NB4 (cell line): Measurements from ENCODE around the gene RDH8.
A peak's percentile ranks its signal among the peaks of the same experiment; 100 is the strongest.

Source experiments
- DNase-seq: peaks from one replicate; pipeline ENCODE4 v3.0.0; 2010; ENCODE audit warnings: low read depth
- H3K4me3 ChIP-seq: one replicate; pipeline ENCODE4 v1.5.1; 2011; ENCODE audit warnings: mild to moderate bottlenecking, low read depth, low read length, moderate library complexity
- MYC ChIP-seq: IDR thresholded peaks from 2 replicates; pipeline ENCODE4 v1.6.1; 2011; ENCODE audit warnings: low read depth, low read length
- POLR2A ChIP-seq: IDR thresholded peaks from 2 replicates; pipeline ENCODE4 v1.6.1; 2011; ENCODE audit warnings: mild to moderate bottlenecking; ENCODE audit not compliant: insufficient read length; ENCODE audit errors: extremely low read depth
- TF ChIP-seq, protein P1 (sequence below): IDR thresholded peaks from 2 replicates; pipeline ENCODE4 v1.6.1; 2011; ENCODE audit warnings: low read depth, low read length
- TF ChIP-seq, protein P2 (sequence below): IDR thresholded peaks from one replicate; pipeline ENCODE4 v1.5.1; 2012; ENCODE audit warnings: low read depth, low read length

Gene RDH8

DNA sequence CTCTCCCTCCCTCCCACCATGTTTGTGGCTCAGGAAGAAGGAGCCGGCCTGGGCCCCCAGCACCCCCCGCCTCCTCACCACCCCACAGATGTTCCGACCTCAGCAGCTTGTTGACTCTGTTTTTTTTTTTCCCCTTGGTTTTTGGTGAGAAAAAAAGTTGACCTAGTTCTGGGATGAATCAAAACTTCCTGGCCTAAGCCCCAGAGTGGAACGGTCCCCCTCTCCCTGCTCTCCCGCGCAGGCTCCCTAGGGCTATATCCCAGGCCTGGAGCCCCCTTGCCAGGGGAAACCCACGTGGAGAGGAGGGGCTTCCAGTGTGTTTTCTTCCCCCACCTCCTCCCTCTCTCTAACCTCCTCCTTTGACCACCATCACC is 7.0 kb upstream of the RDH8 start:
- TF ChIP-seq POLR2A (no peak), MYC (no peak)
- TF ChIP-seq, protein P1, sequence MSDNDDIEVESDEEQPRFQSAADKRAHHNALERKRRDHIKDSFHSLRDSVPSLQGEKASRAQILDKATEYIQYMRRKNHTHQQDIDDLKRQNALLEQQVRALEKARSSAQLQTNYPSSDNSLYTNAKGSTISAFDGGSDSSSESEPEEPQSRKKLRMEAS, result no peak
- TF ChIP-seq, protein P2, sequence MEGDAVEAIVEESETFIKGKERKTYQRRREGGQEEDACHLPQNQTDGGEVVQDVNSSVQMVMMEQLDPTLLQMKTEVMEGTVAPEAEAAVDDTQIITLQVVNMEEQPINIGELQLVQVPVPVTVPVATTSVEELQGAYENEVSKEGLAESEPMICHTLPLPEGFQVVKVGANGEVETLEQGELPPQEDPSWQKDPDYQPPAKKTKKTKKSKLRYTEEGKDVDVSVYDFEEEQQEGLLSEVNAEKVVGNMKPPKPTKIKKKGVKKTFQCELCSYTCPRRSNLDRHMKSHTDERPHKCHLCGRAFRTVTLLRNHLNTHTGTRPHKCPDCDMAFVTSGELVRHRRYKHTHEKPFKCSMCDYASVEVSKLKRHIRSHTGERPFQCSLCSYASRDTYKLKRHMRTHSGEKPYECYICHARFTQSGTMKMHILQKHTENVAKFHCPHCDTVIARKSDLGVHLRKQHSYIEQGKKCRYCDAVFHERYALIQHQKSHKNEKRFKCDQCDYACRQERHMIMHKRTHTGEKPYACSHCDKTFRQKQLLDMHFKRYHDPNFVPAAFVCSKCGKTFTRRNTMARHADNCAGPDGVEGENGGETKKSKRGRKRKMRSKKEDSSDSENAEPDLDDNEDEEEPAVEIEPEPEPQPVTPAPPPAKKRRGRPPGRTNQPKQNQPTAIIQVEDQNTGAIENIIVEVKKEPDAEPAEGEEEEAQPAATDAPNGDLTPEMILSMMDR, result no peak
- no peak overlapping the region for H3K4me3 ChIP-seq
- DNase-seq, result no peak

DNA sequence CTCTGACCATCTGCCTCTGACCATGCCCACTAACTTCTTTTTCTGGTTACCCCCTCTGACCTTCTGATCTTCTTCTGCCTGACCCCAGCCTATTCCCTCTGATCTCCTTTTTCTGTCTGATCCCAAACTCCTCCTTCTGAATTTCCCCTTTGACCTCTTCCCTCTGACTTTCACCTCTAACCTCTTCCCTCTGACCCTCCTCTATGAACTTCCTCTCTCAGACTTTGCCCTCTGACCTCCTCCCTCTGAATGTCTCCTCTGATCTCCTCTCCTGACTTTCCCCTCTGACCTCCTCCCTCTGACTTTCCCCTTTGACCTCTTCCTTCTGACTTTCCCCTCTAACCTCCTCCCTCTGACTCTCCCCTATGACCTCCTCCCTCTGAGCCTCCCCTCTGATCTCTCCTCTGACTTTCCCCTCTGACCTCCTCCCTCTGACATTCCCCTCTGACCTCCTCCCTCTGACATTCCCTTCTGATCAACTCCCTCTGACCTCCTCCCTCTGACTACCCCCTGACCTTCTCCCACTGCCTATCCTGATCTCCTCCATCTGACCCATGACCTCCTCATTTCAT is 6.4 kb upstream of the RDH8 start:
- no peak for DNase-seq
- TF ChIP-seq, protein P1, result no peak
- TF ChIP-seq MYC (no peak), POLR2A (no peak)
- TF ChIP-seq, protein P2, result no peak
- H3K4me3 ChIP-seq, result no peak overlapping the region

DNA sequence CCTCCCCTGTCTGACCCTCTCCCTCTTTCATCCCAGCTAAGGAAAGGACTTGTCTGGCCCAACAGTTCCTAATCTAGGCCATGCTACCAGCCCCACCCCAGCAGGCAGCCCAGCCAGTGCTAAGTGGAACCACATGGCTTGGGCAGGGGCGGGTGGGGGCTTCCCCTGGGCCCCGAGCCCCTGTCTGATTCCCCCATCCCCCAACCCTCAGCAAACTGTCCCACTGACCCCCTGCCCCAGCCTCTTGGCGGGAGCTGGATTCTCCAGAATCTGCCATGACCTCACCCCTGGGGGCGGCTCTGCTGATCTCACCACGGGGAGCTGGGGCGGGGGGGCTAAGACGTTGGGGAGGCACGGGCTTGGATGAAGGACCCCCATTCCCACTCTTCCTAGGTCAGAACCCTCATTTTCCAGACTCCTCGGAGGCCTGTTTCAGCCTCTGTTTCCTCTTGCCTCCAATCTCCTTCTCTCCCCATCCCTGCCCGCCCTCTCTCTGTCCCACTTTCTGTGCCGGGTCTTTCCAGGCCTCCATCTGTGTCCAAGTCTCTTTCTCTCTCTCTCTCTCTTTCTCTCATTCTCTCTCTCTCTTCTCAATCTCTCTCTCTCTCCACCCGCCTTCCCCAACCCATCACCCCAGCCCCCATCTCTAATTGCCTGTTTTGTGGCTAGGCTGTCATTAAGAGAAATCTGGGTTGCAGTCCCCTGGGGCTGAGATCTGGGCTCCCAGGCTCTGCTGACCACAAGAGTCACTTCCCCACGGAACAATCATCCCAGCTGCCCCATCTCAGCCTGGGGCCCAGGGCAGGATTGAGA is 5.7 kb upstream of the RDH8 start:
- H3K4me3 ChIP-seq, result no peak overlapping the region
- DNase-seq, result peak; percentile 70
- TF ChIP-seq, protein P1, result no peak
- TF ChIP-seq POLR2A, result no peak
- TF ChIP-seq, protein P2, result no peak
- no peak for TF ChIP-seq MYC

DNA sequence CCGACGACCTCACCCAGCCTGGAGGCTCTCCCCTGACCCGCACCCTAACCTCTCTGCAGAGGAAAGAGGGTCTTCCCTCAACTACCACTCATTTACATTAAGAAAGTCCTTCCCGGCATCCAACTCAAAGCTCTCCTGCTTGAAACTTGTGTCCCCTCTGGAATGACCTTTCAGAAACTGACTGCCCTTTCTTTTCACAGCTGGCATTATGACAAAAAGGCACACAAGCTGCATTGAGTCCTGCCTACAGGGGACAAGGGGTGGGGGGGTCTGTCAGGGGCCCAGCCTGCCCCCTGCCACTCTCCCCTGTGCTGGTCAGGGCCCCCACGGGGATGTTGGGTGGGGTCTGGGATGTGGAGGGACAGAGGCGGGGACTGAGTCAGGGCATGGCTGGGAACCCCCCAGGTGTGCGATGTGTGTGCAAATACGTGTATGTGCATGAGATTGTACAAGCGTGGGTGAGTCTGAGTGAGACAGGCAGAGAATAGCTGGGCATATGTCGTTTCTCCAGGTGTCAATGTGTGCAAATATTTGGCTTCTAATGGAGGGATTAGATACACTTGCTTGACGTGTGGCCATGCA is 5.0 kb upstream of the RDH8 start:
- no peak for TF ChIP-seq MYC
- TF ChIP-seq, protein P2, result no peak
- no peak for TF ChIP-seq POLR2A
- TF ChIP-seq, protein P1, result no peak
- no peak for DNase-seq
- H3K4me3 ChIP-seq, result no peak overlapping the region

DNA sequence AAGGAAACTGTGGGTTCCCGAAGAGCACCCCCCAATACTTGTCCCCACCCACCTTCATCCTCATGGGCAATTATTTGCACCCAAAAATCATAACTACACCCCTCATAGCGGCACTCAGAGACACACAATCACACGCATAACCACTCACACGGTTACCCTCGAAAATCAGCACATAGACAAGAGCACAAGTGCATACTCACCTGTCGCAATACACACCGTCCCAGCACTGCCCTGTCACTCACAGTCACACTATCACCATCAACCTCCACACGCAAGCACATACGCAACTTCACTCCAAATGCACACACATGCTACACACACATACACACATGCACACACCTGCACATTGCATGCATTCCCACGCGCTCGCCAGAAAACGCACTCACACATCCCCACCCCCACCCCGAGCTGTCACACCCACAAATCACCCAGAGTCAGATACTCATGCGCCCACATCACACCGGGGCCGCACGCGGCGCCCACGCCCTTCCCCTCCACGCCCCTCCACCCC is 3.5 kb upstream of the RDH8 start:
- no peak for DNase-seq
- TF ChIP-seq MYC, result no peak
- no peak overlapping the region for H3K4me3 ChIP-seq

DNA sequence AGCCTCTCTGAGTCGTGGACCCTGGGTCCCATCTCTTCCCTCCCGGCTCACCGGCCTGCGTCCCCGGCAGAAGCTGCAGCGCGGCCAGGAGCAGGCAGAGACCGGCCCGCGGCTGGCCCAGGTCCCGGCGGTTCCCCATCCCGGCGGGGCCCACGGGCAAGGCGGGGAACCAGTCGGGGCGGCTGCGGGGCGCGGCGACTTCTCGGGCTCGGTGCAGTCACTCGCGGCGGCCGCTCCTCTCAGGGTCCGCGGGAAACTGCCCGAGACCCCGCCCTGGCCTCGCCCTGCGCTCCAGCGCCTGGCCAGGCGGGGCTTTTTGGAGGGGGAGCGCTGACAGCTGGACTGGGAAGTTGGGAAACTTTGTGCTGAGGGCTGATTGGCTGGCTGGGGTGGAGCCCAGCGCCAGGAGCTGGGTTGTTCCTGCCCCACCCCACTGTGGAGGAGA is 3.0 kb upstream of the RDH8 start, which contains the start of gene COL5A3:
Gene COL5A3, minus strand, starts transcription at position 258 of the 445 bp plus-strand sequence. Its CDS starts 119 bp downstream, at position 139.
- H3K4me3 ChIP-seq, result no peak within 1 kb of the TSS
- no peak for DNase-seq
- TF ChIP-seq POLR2A, result no peak
- TF ChIP-seq, protein P2, result no peak
- TF ChIP-seq, protein P1, result no peak
